HG03378 (cell line): ENCODE data around the gene PTK7.

ENCODE experiments used
- ATAC-seq: cut with Tn5 transposase; IDR thresholded peaks from one replicate; pipeline ENCODE4 v1.9.1; 2021; ENCODE audit warnings: mild to moderate bottlenecking, moderate library complexity; ENCODE audit not compliant: unreplicated experiment

Gene PTK7

GRCh38 chr6:43082806-43083655 lies 6.9 kb downstream of the PTK7 start:
- ATAC-seq = no peak

GRCh38 chr6:43086022-43086658 lies 10.0 kb downstream of the PTK7 start:
- no peak for ATAC-seq

DNA sequence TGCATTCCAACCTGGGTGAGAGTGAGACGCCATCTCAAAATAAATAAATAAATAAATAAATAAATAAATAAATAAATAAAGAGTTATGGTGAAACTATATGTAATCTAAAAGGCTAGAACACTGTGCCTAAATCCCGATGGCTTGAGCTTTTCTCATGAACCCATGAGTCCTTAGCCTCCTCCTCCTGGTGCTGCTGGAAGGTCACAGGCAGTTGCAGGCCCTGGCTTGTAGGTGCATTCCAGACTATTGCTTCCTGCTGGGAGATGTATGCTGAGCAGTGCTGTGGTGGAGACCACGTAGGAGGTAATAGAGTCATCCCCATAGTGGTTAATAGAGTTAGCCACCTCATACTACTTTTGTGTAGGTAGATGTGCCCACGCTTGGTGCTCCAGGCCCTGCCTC lies 12.5 kb downstream of the PTK7 start:
- no peak for ATAC-seq

DNA sequence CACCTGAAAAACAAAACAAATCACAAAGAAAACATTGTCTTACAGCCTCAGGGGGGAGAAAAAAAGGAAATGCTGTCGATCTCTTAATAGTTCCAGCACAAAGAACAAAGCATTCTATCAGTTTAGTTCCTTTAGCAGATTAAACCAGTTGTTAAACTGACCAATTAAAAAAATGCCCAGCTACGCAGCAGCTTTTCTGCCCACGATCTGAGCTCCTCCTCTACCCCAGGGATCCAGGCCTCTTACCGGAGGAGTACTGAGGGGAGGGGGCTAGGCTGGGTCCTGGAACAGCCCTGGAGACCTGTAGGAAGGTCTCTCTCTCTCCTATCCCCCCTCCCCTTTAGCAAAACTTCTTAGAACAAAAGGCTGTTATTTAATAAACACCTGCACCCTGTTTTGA lies 13.4 kb downstream of the PTK7 start:
- ATAC-seq = no peak

- ATAC-seq = no peak
These were observed 13.9 kb downstream of the PTK7 start for GRCh38 chr6:43089874-43090558.

GRCh38 chr6:43090559-43090956 lies 14.4 kb downstream of the PTK7 start:
- no peak for ATAC-seq

DNA sequence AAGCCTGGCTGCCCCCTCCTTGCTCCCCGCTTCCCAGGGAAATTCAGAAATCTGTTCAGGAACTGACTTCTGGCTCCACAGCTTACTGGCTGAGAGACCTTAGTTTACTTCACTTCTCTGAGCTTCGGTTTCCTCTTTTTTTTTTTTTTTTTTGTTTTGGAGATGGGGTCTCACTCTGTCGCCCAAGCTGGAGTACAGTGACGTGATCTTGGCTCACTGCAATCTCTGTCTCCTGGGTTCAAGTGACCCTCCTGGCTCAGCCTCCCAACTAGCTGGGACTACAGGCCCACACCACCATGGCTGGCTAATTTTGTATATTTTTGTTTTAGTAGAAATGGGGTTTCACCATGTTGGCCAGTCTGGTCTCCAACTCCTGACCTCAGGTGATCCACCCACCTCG lies 14.9 kb downstream of the PTK7 start:
- ATAC-seq = no peak

GRCh38 chr6:43091436-43091991 lies 15.4 kb downstream of the PTK7 start:
- no peak for ATAC-seq

GRCh38 chr6:43092635-43093034 lies 16.5 kb downstream of the PTK7 start:
- ATAC-seq = no peak

DNA sequence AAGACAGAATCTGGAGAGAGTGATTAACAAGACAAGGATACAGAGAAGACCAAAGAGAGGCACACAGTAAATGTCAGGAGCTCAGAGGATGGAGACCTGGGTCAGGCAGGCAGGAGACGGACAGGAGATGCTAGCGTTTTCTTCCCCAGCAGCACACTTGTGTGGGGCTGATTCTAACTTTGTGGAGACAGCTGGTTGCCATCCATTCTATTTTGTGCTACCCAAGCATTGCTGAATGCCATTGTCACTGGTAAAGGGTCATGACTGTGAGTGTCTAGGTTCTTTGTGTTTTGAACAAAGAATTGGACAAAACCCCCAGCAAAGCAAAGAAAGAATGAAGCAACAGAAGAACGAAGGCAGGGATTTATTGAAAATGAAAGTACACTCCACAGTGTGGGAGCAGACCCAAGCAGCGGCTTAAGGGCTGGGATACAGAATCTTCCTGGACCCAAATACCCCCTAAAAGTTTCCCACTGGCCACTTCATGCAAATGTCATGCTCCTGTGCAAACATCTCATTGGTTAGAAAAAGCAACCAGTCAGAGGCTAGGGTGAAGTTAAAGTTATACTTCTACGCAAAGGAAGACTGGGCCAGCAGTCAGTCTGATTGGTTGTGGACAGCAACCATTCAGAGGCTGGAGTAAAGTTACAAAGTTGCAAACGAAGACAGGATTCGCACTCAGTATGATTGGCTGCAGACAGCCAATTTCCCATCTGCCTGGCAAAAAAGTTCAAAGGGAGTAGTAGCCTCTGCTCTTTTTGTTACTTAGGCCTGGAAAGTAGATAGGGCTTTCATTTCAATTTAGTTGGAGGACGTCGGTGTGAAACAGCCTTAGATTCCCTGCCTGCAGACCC lies 17.5 kb downstream of the PTK7 start:
- ATAC-seq = no peak

GRCh38 chr6:43095939-43096338 lies 19.8 kb downstream of the PTK7 start:
- ATAC-seq = no peak

DNA sequence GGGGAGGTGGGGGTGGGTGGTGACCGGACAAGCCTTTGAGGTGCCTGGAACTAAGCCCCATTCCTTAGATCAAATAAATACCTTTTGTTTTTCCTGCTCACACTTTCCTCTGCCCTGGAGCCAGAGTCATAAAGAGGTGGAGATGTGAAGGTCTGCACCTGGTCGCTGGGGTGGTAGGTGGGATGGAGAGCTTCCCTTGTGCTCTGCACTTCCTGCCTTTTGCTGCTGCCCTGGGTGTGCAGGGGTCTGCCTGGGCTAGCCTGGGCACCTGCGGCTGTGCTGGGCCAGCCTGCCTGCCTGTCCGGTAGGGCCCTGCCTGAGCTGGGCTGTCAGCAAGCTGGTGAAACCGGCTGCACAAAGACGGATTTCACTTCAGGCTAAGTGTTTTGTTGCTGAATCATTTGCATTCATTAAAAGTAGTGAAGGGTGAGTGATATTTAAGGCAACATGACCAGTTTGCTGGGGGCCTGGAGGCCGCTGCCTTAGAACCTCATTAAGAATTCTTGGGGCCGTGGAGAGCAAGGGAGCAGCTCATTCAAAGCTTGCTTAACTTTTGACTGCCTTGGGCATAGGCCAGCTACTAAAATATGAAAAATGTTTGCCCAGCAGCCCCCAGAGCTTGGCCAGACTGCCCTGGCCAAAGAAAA lies 20.5 kb downstream of the PTK7 start:
- ATAC-seq = no peak

DNA sequence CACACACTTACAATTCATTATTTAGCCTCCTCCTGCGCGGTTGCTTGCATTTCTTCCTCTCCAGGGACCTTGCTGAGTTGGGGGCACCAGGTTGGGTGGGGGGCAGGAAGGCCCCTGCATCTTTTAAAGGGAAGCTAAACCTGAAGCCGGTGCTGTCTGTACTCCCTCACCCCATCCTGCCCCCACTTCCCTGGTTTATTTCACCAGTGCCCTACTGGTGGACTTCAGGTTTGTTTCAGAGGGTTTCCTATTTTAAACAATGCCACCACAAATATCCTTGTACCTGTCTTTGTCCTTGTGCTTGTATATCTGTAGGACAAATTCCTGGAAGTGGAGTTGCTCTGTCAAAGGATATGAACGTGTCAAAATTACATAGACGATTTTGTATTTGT lies 21.0 kb downstream of the PTK7 start:
- ATAC-seq = no peak

- ATAC-seq = no peak
These were observed 21.4 kb downstream of the PTK7 start for GRCh38 chr6:43097502-43097901.

DNA sequence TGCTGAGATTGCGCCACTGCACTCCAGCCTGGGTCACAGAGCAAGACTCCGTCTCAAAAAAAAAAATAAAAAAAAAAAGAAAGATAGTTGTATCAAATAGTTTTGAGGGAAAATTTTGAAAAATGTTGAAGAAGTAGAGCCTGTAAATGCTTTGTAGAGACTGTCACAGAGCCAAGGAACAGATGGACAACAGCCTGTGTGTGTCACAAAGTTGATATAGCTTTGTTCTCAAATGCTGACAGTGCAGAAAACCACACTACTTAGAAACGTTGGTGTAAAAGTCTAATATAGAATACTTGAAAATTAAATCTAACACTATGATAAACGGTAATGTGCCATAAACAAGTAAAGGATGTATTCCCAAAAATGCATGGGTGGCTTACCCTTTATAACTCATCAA lies 25.4 kb downstream of the PTK7 start:
- no peak for ATAC-seq

DNA sequence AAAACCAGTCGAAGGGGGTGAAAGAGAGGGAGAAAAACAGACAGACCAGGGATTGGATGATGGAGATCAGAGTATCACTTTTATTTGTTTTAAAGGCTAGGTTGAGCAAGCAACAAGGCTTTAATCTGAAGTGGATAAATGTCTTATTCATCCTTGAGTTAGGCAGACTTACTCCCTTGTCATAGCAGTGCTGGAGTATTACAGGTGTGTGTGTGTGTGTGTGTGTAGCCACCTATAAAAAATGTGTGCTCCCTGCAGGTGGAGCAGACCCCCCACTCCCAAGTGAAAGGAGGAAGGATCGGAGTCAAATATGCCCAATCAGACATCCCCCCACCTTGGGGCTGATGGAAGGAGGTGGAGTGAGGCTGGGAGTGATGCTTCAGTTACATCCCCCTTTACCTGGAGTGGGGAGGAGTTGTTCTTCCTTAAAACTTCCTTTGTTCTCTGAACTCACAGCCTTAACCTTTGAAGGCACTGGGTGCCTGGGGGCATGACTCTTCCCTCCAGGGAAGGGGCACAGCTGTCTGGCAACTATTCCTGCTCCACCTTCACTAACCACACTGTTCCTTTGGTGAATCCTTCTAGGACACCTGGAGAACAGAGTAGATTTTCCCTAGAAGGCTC lies 27.3 kb downstream of the PTK7 start:
- no peak for ATAC-seq

DNA sequence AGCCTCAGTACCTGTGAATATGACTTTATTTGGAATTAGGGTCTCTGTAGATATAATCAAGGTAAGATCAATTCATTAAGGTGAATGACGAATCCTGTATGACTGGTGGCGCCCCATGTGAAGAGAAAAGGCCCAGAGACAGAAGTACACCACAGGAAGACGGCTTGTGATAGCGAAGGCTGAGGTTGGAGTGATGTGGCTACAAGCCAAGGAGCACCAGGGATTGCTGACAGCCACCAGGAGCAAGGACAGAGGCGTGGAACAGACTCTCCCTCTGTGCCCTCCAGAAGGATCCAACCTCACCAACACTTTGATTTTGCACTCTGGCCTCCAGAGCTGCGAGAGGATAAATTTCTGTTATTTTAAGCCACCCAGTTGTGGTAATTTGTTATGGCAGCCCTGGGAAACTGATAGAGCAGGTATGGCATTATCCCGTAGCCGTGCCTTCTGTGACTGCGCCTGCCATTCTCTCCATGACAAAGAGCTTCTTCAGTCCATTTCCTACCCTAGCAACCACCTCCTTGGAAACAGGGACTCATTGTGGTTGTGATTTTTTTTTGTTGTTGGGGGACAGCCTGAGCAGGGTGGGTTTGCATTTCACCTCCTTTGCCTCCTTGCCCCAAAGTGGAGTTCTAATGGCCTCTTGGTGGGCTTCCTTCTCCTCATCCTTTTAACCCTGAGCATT lies 29.6 kb downstream of the PTK7 start:
- ATAC-seq = no peak

DNA sequence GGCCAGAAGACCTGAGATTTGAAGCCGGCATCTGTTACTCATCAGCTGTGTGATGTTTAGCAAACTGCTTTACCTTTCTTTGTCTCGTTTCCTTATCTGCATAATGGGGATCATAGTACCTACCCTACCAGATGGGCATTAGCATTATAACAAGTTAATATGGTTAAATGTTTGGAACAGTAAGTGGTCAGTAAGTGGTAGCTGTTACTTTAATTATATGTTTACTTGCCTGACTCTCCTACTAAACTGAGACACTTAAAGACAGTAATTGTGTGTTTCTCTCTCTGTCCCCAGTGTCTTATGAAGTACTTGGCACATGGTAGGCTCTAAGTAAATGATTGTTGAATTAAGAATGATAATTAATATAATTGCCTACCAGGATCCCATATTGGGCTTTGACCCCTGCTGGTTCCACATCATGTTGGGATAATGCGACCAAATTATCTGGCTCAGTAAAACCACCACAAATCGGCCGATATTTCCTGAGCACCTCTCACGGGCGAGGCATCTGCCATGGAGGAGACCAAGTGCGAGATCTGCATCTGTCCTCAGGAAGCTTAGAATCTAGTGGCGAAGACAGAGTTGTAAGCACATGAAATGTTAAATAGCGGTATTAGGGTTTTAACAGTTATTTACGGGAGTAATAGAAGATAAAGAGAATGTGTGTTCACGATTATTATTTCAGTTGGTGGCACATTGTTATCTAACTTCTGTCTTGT lies 31.4 kb downstream of the PTK7 start:
- ATAC-seq = no peak
